ENCODE measurements around the gene SPTBN1.

The SPTBN1 gene

GRCh38 chr2:54611830-54612545, 155.9 kb downstream of the SPTBN1 start:
- no peak overlapping the region for H3K4me3 ChIP-seq (ENCODE audit: low read depth, low read length)
- no peak for DNase-seq (ENCODE audit: low read depth)
- TF ChIP-seq, protein P1, sequence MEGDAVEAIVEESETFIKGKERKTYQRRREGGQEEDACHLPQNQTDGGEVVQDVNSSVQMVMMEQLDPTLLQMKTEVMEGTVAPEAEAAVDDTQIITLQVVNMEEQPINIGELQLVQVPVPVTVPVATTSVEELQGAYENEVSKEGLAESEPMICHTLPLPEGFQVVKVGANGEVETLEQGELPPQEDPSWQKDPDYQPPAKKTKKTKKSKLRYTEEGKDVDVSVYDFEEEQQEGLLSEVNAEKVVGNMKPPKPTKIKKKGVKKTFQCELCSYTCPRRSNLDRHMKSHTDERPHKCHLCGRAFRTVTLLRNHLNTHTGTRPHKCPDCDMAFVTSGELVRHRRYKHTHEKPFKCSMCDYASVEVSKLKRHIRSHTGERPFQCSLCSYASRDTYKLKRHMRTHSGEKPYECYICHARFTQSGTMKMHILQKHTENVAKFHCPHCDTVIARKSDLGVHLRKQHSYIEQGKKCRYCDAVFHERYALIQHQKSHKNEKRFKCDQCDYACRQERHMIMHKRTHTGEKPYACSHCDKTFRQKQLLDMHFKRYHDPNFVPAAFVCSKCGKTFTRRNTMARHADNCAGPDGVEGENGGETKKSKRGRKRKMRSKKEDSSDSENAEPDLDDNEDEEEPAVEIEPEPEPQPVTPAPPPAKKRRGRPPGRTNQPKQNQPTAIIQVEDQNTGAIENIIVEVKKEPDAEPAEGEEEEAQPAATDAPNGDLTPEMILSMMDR (IDR thresholded peaks at IDR 0.05; ENCODE audit: low read depth, low read length), result no peak
- no peak for TF ChIP-seq POLR2A (IDR thresholded peaks at IDR 0.05; ENCODE audit: extremely low read depth, insufficient read length)
- no peak for TF ChIP-seq MAX (IDR thresholded peaks at IDR 0.05; ENCODE audit: low read depth, low read length)
- no peak for TF ChIP-seq MYC (IDR thresholded peaks at IDR 0.05; ENCODE audit: low read depth, low read length)

- TF ChIP-seq POLR2A (IDR thresholded peaks at IDR 0.05; ENCODE audit: extremely low read depth, insufficient read length), result no peak
- no peak for TF ChIP-seq MYC (IDR thresholded peaks at IDR 0.05; ENCODE audit: low read depth, low read length)
- TF ChIP-seq, protein P1 (IDR thresholded peaks at IDR 0.05; ENCODE audit: low read depth, low read length), result no peak
- no peak for TF ChIP-seq MAX (IDR thresholded peaks at IDR 0.05; ENCODE audit: low read depth, low read length)
- no peak for DNase-seq (ENCODE audit: low read depth)
- no peak overlapping the region for H3K4me3 ChIP-seq (ENCODE audit: low read depth, low read length)
Observed at GRCh38 chr2:54613386-54613785, 157.3 kb downstream of the SPTBN1 start.

DNA sequence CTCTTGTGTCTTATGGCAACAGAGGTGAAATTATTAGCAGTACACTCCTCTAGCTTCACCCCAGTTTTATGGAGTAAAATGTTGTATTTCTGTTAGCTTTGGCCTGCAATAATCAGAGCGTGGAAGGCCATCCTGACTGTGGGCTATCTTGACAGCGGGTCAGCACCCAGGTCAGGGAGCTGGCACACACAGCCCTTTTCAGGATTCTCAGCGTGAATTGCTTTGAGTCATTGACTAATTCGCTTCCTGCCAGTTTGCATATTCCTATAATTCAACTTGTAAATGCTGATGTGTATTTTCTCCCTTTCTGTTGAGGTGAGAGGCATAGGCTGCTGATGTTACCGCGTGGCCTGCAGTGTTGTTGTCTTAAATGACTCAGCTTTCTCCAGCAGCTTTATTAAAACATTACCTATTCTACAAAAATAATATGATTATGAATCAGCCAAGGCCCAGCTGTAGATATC, 157.7 kb downstream of the SPTBN1 start:
- TF ChIP-seq, protein P1 (IDR thresholded peaks at IDR 0.05; ENCODE audit: low read depth, low read length), result no peak
- TF ChIP-seq MAX (IDR thresholded peaks at IDR 0.05; ENCODE audit: low read depth, low read length) (no peak), MYC (IDR thresholded peaks at IDR 0.05; ENCODE audit: low read depth, low read length) (no peak), POLR2A (IDR thresholded peaks at IDR 0.05; ENCODE audit: extremely low read depth, insufficient read length) (no peak)
- no peak for DNase-seq (ENCODE audit: low read depth)
- no peak overlapping the region for H3K4me3 ChIP-seq (ENCODE audit: low read depth, low read length)

DNA sequence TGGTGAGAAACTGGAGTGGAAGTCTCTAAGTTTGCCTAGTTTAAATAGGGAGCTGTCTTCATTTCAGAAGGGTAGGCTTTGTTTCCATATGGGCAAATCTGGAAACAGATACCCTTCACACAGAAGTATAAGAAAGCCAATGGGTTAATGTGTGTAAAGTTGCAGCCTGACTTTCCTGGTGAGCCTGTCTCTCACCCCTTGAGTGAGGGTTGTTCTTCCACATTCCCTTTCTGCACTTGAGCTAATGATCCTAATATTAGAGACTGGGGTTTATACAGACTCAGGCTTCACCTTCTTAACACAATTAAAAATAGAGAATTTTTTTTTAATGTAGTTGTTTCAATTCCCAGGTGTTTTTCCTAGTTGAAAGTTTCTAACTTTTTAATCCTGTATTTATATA, 158.7 kb downstream of the SPTBN1 start:
- no peak for DNase-seq (ENCODE audit: low read depth)
- TF ChIP-seq POLR2A (IDR thresholded peaks at IDR 0.05; ENCODE audit: extremely low read depth, insufficient read length) (no peak), MYC (IDR thresholded peaks at IDR 0.05; ENCODE audit: low read depth, low read length) (no peak), MAX (IDR thresholded peaks at IDR 0.05; ENCODE audit: low read depth, low read length) (no peak)
- TF ChIP-seq, protein P1 (IDR thresholded peaks at IDR 0.05; ENCODE audit: low read depth, low read length), result no peak
- H3K4me3 ChIP-seq (ENCODE audit: low read depth, low read length), result no peak overlapping the region

GRCh38 chr2:54615832-54616534, 159.9 kb downstream of the SPTBN1 start:
- no peak for TF ChIP-seq POLR2A (IDR thresholded peaks at IDR 0.05; ENCODE audit: extremely low read depth, insufficient read length)
- no peak for TF ChIP-seq MAX (IDR thresholded peaks at IDR 0.05; ENCODE audit: low read depth, low read length)
- TF ChIP-seq, protein P1 (IDR thresholded peaks at IDR 0.05; ENCODE audit: low read depth, low read length), result no peak
- TF ChIP-seq MYC (IDR thresholded peaks at IDR 0.05; ENCODE audit: low read depth, low read length), result no peak
- no peak overlapping the region for H3K4me3 ChIP-seq (ENCODE audit: low read depth, low read length)
- no peak for DNase-seq (ENCODE audit: low read depth)
